GM06990 (cell line): ENCODE measurements around the gene WAC.

Experiments used
- DNase-seq: peaks from one replicate; pipeline ENCODE4 v3.0.0-alpha.2; 2011; ENCODE audit not compliant: insufficient read length; ENCODE audit errors: extremely low read depth
- H3K27me3 ChIP-seq: replicated peaks from 2 replicates; pipeline ENCODE4 v1.6.0; 2011; ENCODE audit warnings: low read length; ENCODE audit not compliant: control insufficient read depth, insufficient read depth
- H3K36me3 ChIP-seq: 2 replicates; pipeline ENCODE4 v1.5.1; 2011; ENCODE audit warnings: low read length; ENCODE audit not compliant: control insufficient read depth, insufficient read depth
- H3K4me3 ChIP-seq: replicated peaks from 2 replicates; pipeline ENCODE4 v1.5.1; 2011; ENCODE audit warnings: low read depth, mild to moderate bottlenecking, control low read depth, low read length
- CTCF ChIP-seq: IDR thresholded peaks from 2 replicates; pipeline ENCODE4 v1.5.1; 2011; ENCODE audit warnings: low read length, control low read depth, mild to moderate bottlenecking, inconsistent platforms; ENCODE audit not compliant: insufficient read depth, poor library complexity, severe bottlenecking

WAC gene

GRCh38 chr10:28664369-28664740, 131.4 kb downstream of the WAC start:
- no peaks in the 10 kb centered on the region for H3K36me3 ChIP-seq
- H3K4me3 ChIP-seq = no peak overlapping the region
- DNase-seq = no peak
- no peaks in the 10 kb centered on the region for H3K27me3 ChIP-seq
- no peak for TF ChIP-seq CTCF

DNA sequence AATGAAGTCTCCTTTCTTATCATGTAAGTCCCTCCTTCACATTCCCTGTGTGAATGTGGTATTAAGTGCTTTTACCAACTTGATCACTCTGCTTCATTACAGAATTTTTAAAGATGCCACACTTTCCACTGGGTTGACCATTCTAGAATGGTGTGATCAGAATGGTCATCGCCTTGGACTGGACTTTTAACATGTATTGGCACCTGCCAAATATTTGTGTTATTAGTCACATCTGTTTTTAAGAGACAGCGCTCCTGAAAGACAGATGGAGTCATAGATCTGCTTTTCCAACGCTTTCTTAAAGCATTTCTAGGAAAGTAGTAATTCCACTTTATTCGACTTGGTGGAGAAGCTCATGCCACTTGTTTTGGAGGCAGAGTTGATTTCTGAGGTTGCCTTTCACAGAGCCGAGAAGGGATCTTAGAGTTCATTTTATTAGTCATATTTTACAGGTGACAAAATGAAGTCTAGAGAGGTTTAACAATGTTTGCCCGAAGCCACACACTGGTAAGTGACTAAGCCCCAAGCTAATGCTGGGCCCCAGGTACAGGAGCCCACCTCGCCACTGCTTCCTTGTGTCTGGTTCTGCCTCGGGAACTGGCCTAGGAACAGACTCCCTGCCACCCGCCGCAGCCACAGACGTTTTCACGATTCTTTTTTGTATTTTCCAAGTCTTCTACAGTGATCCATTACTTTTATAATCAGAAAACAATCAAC, 134.0 kb downstream of the WAC start:
- no peak for DNase-seq
- no peaks in the 10 kb centered on the region for H3K36me3 ChIP-seq
- H3K27me3 ChIP-seq = no peaks in the 10 kb centered on the region
- no peak for TF ChIP-seq CTCF
- H3K4me3 ChIP-seq = no peak overlapping the region

- DNase-seq = peak; percentile 48
- no peak overlapping the region; the same call in 1 of the 2 replicates for H3K4me3 ChIP-seq
- no peak for TF ChIP-seq CTCF
- H3K36me3 ChIP-seq = no peaks in the 10 kb centered on the region
- H3K27me3 ChIP-seq = no peaks in the 10 kb centered on the region
Measured at GRCh38 chr10:28668363-28669226, 135.7 kb downstream of the WAC start.

- Histone ChIP-seq H3K27me3 (no peaks in the 10 kb centered on the region), H3K36me3 (no peaks in the 10 kb centered on the region), H3K4me3 (no peak overlapping the region)
- TF ChIP-seq CTCF = no peak
- no peak for DNase-seq
Measured at GRCh38 chr10:28669227-28670173, 136.6 kb downstream of the WAC start.
